Stimulated activated CD4-positive, alpha-beta T cell treated with anti-CD3 and anti-CD28 coated beads, TNF-alpha, amount 100 ng/mL, for 1 hour (primary cell): ENCODE results near the gene SBF2.
"Not testable (repeated sequence)": the region's sequence is repeated elsewhere in the genome, so short reads cannot be mapped to it uniquely, and the experiment has no call there.

Experiments
- DNase-seq, 3 donors: peaks; one replicate each; pipeline ENCODE4 v3.0.0-alpha.2; 2020; ENCODE audit warnings: low read depth in 3 of 3, low spot score in 1 of 3

SBF2 gene

DNA sequence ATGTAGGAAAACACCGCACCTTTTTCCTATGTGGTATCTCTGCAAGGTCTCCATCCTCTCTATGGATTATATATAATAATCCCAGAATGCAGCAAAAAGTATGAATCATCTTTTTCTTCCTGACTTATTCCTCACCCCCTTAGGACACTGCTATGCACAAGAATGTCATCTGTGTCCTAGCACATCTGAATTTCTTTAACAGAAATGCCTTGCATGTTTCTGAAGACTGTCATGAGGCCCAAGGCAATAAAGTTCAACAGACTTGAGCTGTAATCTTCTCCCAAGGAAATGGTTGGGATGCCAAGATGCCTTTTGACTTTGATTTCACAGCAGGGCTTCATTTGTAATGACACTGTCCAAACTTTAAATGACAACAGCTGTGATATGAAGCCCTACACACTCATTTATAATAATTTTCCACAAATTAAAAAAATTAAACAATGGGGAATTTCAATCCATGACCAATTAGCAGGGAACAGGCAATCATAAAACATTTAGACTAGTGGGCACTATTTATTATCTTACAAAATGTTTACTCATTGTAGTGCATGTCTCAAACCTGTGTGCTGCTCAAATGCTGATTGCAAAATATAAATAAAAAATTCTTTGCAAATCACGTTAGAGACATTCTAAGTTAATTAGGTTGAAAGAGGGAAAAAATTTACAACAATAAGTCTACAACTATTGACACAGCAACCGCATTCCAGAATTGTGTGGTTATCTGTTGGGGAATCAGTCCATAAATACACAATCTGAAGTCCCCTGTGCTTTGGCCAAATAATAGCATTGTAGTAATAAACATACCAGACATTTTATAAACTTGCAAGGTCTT lies 387.8 kb downstream of the SBF2 start:
- DNase-seq: no peak

DNA sequence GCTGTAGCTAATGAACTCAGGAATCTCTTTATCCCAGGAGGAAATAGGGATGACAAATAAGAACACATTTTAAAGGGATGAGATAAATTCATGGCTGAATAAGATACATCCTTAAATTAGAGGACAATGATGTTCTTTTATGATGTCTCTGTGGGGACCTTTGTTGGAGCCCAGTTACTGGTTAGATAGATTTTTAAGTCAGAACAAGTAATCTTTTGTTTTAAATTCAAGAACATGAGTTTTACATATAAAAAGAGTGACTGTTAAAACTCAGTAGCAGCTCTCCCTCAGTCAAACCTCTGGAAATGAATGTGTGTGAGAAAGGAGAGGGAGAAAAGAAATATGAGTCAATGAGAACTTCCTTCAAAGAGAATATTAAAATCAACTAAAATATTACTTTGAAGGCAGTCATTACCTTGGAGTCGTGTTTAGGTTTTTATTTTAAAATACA lies 388.5 kb downstream of the SBF2 start:
- DNase-seq: no peak

DNA sequence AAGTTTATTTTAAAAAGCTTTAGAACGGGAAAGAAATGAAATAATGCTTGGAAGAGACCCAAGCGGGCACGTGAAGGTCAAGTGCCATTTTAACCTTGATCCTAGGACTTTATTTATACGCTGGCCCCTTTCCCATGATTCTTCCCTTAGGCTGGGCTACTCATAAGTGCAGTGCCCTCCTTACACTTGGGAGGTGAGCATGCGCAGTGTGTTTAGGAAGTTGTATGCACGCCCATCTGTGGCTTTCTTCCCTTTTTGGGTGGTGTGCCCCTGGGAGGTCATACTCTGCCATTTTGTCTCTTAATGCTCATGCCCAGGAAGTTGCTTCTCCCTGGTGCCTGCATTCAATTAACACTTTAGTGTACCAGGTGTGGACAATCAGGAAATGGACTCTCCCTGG lies 390.4 kb downstream of the SBF2 start:
- DNase-seq: no peak

DNA sequence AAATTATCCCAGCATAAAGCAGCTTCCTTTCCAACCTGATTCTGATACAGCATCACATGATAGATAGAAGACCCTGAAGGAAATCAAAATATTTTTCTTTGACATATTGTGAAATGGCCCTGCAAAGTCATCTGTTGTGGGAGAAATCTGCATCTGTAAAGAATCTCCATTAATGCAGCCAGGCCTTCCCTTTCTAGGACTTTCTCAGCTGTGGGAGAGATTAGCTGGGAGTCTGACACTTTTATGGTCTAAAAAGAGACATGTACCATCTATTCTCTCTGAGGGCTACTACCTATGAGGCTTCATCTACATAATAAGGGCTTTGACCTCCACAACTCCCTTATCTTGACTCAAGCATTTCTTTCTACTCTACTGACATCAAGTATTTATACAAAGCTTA lies 392.1 kb downstream of the SBF2 start:
- no peak for DNase-seq

DNA sequence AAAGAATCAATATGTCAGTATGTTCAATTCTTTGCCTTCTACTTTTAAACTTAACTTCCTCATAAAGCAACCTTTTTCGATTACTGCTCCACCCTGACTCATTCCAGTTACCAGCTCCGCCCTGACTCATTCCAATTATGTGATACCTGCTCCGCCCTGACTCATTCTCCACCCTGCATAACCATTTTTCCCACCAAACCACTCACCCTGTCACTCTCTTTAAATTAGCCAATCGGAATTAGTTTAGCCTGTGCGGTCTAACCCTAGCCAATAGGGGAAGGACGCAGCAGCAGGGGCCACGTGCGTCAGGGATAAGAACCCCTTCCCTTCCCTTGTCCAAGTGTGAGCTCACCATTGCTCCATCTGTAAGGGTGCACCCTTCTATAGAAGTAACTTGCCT lies 393.8 kb downstream of the SBF2 start:
- not testable (repeated sequence) for DNase-seq

DNA sequence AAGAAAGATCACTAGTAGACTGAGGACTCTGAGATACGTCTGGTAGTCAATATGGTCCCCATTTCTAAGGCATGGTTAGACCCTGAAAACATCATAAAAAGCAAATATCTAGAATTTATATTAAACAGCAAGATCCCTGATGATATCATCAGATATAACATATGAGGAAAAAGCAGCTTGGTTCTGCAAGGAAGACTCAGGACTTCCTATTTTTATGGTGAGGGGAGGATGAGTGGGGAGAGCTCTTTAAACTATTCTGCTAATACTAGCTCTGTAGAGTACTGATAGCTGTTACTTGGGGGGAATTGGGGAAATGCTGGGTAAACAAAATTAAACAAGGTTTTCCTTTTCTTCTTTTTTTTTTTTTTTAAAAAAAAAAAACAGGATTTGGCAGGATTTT lies 394.3 kb downstream of the SBF2 start:
- DNase-seq: no peak

DNA sequence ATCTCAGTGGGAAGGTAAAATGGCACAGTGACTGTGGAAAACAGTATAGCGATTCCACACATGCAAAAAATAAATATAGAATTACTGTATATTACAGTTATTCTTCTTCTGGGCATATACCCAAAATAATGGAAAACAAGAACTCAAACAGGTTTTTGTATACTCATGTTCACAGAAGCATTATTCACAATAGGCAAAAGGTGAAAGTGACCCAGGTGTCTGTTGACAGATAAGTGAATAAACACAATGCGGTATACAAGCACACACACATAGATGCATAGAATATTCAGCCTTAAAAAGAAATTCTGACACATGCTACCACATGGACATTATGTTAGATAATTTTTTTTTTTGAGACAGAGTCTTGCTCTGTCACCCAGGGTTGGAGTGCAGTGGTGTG lies 397.1 kb downstream of the SBF2 start:
- DNase-seq: no peak

DNA sequence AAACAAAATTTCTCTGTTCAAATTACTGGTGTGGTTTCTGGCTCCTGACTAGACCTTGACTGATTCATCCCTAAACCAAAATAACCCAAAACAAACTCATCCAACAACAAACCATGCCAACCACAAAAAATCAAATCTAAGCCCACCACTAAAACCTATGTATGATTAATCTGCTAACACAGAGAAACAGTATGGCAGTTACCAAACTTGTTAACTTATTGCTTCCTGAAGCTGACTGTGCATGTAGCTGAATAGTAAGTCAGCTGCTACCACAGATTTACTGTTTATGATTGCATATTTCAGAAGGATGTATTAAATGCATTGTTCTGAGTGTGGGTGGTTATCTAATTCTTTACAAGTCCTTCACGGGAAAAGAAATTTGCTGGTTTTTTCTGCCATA lies 399.0 kb downstream of the SBF2 start:
- DNase-seq: no peak

DNA sequence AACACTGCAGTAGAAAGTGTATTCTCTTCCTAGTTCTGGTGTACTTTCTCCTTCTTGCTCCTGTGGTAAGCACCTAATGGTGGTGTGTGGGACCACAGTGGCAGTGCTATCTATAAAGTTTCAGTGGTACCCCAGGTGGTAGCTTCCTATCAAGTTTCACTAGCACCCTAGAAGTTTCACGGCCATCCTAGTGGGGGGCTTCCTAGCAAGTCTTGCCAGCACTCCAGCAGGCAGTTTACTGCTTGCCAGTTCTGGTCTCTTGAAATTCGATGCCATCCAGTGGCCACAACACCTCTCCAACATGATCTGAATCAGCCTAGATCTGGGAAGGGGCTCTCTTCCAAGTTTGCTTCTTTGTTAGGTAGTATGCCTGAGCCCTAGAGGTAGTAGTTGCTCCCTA lies 400.5 kb downstream of the SBF2 start:
- DNase-seq: no peak

DNA sequence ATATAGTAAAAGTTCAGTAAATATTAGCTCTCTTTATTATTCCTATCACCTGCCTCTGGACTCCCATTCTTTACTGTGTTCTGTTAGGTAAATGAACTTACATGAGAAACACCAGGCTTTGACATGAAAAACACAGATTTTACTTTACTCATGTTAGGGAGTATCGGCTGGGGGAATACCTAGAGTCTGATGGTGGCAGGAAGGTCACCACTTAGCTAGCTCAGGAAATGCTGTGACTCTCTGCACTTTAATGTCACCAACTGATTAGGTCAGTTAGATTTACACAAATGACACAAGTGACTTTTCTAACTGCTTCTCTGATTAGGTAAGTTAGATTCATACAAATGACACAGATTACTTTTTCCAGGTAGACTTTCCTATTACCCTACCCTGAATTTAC lies 405.1 kb downstream of the SBF2 start:
- DNase-seq: no peak

DNA sequence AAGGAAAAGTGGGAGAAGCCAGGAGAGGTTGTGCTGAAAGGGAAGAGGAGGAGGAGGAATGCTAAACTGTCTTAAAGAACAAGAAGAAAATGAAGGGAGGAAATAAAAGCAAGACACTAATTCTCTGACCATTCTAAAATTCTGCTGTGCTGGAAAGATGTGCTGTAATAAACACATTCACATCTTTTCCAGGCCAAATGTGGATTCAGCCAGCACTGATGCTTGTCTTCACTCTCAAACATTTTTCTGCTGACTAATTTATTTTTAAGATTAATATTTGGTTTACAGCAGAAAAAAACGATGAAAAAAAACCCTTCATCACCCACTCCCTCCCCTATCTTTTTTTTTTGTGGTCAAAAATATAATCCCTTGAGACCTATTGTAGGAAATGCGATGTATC lies 406.5 kb downstream of the SBF2 start:
- DNase-seq: no peak

DNA sequence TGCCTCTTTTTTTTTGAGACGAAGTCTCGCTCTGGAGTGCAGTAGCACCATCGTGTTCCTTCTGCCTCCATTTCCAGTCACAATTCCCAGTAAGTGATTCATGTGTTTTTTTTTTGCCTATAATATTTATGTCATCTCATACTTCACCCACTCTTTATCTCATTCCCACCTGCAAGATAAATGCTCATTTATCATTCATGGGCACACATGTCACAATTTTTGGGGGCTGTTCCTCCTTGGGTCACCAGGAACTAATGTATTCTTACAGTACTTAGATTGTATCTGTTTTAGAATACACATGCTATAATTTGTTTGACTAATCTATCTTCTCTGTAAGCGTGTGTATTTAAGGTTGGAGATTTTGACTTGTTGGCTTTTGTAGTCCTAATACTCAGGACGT lies 407.4 kb downstream of the SBF2 start:
- no peak for DNase-seq

DNA sequence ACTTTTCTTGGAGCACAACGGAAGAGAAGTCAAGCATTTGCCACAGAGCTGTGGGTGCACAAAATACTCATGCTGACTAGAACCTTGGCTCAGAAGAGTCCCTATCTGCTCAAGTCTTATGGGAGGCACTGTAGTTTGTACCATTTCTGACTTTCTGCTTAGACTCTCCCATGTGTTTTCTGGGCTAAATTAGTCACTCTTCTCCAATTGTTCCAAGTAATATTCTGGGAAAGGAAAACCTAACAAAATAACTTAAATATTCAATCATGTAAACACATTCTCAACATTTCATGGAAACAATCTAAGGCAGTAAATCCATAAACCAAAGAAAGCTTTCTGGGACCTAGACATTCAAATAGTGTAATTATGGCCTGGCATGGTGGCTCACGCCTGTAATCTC lies 409.4 kb downstream of the SBF2 start:
- DNase-seq: no peak

DNA sequence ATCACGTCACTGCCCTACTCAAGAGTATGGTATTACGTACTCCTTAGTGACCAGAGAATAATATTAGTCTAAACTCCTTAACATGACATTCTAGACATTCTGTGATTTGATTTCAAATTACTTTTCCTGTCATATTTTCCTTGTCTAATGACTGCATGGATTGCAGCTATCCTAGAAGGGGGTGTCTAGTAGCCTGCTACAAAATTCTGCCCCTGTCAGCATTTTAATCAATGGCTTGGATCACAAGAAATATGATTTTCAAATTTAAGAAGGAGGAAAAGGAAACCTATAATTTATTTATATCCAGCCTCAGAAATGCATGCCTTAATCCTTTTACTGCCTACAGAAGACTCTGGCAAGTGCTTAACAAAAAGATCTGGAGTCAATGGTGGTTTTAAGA lies 413.4 kb downstream of the SBF2 start:
- DNase-seq: no peak

DNA sequence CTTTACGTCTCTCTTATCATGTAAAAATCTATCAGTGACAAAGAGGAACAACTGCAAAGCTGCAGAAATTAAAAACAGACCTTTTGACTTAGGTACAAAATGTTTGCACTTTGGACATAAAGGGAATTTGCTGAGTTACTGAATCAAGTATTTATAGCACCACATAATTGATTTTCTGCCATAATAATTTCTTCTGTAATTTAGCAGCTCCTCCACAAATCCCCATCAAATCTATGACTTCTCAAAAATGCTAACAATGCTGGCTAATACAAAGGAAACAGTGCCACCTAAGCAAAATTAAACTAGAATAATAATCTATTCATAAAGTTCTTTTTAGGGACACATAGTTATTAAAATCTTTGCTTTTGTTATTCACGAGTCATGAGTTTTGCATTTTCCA lies 415.1 kb downstream of the SBF2 start:
- no peak for DNase-seq

DNA sequence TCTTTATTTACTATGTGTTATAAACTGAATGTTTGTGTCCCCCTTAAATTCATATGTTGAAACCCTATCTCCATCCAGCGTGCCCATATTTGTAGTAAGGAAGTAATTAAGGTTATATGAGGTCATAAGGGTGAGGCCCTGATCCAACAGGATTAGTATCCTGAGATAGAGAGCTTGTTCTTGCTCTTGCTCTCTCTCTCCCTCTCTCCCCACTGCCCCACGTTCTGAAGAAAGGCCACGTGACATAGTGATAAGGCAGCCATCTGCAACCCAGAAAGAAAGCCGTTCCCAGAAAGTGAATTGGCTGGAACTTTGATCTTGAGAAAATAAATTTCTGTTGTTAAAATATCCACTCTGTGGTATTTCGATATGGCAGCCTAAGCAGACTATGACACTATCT lies 417.7 kb downstream of the SBF2 start:
- no peak for DNase-seq

DNA sequence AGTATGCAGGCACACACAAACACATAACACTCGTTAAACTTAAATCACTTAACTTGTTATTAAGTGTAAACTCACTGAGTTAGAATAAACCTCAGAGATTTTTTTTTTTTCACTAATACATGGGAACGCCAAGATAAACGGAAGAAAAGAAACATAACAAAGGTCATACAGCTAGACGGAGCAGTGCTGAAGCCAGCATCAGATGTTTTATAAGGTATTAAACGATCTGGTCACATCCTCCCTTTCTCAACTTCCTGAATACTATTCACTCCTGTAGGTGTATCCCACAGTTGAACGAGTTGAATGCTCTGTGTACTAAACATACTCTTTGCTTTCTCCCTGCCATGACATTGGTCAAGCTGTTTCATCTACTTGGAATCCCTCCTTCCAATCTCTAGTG lies 418.2 kb downstream of the SBF2 start:
- DNase-seq: no peak

DNA sequence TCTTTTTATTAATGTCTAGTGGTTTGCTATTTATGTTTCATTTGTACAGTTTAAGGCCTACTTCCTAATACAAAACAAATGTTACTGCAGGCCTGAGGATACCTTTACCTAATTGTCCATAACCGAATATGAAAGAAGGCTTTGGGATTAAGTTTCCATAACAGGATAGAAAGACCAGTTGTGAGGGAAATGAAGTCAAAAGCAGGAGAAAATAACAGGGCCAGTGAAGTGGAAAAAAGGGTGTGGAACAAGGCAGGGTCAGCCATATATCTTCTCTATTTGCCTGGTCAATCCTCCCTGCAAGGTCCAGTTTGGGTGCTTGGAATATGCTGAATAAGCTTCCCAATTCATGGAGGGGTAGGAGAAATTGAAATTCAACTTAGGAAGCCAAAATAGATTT lies 418.6 kb downstream of the SBF2 start:
- no peak for DNase-seq

DNA sequence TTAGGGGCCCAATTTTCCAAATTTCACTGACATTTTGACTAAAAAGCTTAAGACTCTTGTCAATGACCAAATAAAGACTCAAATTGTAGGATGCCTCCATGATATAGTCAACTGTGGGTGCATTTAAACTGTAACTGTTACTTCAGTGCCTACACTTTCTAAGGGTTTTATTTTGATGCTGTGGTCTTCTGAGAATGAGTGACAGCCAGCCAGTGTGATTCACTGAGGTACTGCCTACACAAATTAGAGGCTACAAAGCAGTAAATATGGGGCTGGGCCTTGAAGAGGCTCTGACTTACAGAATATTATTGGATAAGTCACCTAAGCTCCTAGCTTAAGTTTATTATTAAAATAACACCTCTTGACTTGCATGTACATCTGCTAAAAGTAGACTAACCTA lies 419.6 kb downstream of the SBF2 start:
- DNase-seq: no peak

DNA sequence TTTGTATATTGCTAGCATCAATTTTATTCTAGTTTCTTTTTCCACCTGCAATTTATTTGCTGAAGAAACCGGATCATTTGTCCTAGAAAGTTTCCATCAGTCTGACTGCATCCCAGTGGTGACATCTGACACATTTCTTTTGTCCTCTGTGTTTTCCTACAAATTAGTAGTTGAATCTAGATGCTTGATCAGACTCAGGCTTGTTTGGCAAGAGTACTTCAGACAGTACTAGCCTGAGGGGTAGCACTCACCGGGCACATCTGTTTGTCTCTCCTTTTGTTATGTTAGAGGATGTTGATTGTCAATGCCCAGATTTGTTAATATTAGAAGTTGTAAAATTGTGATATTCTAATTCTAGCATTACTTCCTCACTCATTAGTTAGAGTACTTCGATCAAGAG lies 425.4 kb downstream of the SBF2 start:
- no peak for DNase-seq

DNA sequence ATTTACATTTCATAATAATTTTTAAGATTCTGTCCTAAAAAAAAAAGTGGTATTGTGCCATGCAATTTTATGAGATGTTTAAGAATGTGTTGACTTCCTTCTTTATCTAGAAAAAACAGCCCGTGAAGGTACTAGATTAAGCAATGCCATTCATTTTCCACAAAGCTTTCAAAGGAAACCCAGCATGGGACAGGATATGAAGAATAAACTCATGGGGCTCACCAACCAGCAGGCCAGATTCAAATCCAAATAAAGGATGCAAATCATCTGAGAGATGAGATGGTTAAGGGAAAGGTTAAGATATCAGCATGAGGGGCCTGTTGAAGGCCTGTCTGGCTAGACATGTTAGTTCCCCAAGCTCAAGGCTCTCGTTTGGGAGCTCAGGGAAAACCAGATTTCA lies 431.0 kb downstream of the SBF2 start:
- no peak for DNase-seq

DNA sequence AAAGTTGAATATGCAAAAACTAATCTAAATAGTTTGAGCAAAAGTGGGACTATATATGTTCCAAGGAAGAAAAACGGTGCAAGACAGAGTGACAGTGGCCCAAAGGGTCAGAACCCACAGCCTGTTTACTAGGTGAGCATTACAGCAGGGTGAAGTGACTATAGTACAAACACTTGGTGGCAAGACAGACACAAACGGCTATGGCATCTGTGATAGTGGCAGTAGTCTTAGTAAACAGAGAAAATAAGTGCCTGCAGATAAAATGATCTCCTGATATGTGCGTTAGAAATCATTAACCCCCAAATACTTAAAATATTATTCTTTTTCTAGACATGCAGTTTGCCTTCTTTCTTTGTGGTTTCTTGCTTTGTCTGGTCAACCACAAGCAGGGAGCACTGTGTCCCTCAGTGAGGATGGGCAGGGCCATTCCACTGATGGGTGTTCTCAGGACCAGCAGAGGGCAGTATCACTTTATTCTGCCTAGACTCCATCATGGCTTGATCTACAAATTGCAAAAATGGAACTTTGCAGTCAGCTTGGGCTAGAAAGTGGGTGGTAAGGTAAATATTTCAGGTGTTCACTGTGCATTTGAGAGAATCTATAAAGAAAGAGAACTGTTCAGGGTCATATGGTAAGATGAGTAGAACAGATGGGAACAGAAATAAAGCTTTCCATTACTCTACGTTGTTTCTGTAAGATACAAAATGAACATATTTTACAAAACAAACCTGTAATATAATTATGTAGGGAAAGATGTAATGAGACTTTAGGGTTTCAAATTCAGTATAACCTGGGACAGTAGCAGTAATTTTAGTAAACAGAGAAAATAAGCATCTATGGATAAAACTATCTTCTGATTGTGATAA lies 431.9 kb downstream of the SBF2 start:
- no peak for DNase-seq
